CD4-positive, alpha-beta T cell treated with Interferon gamma for 1 hour (primary cell): ENCODE results near the gene MICU2.

Experiments used
- DNase-seq: peaks from one replicate; pipeline ENCODE4 v3.0.0-alpha.2; 2020

The MICU2 gene

GRCh38 chr13:21541980-21542379 lies 62.0 kb downstream of the MICU2 start:
- DNase-seq, result no peak

GRCh38 chr13:21541271-21541670 lies 62.7 kb downstream of the MICU2 start:
- DNase-seq, result no peak

GRCh38 chr13:21539687-21540086 lies 64.3 kb downstream of the MICU2 start:
- no peak for DNase-seq

GRCh38 chr13:21538753-21539152 lies 65.2 kb downstream of the MICU2 start:
- DNase-seq, result no peak

GRCh38 chr13:21538280-21538679 lies 65.7 kb downstream of the MICU2 start:
- no peak for DNase-seq

- no peak for DNase-seq
Measured at GRCh38 chr13:21537105-21537504, 66.9 kb downstream of the MICU2 start.

- no peak for DNase-seq
Measured at GRCh38 chr13:21534760-21535159, 69.2 kb downstream of the MICU2 start.

GRCh38 chr13:21531455-21531854 lies 72.5 kb downstream of the MICU2 start:
- no peak for DNase-seq

GRCh38 chr13:21530656-21531055 lies 73.3 kb downstream of the MICU2 start:
- DNase-seq, result no peak

- DNase-seq, result no peak
Measured at GRCh38 chr13:21529146-21529893, 74.7 kb downstream of the MICU2 start.

- DNase-seq, result no peak
Measured at GRCh38 chr13:21528616-21529015, 75.4 kb downstream of the MICU2 start.

GRCh38 chr13:21526707-21527540 lies 77.0 kb downstream of the MICU2 start:
- no peak for DNase-seq

- no peak for DNase-seq
Measured at GRCh38 chr13:21522847-21523246, 81.1 kb downstream of the MICU2 start.

GRCh38 chr13:21522130-21522529 lies 81.8 kb downstream of the MICU2 start:
- DNase-seq, result no peak

GRCh38 chr13:21518617-21519144 lies 85.3 kb downstream of the MICU2 start:
- no peak for DNase-seq

- no peak for DNase-seq
Measured at GRCh38 chr13:21517576-21517975, 86.4 kb downstream of the MICU2 start.

- no peak for DNase-seq
Measured at GRCh38 chr13:21516805-21517204, 87.2 kb downstream of the MICU2 start.

GRCh38 chr13:21511849-21512248 lies 92.1 kb downstream of the MICU2 start:
- DNase-seq, result no peak

GRCh38 chr13:21504379-21504778 lies 99.6 kb downstream of the MICU2 start:
- DNase-seq, result no peak

- no peak for DNase-seq
Measured at GRCh38 chr13:21501686-21502085, 102.3 kb downstream of the MICU2 start.

- DNase-seq, result no peak
Measured at GRCh38 chr13:21486322-21486721, 117.6 kb downstream of the MICU2 start.

- DNase-seq, result no peak
Measured at GRCh38 chr13:21483748-21484147, 120.2 kb downstream of the MICU2 start.

GRCh38 chr13:21481359-21481758 lies 122.6 kb downstream of the MICU2 start:
- no peak for DNase-seq
